Mucosa of gallbladder (tissue), 1 donor: Measurements from ENCODE around the gene GNAI2. TPM values are rescaled to one million over a fixed set of nuclear protein-coding genes. Genes with fewer than 3 reads are reported as not detected.
A peak's percentile ranks its signal among the peaks of the same experiment; 100 is the strongest.

Experiments
- DNase-seq: peaks from one replicate; pipeline ENCODE4 v3.0.0-alpha.2; 2020; ENCODE audit warnings: low spot score
- total RNA-seq: library from RNA; stranded (reverse); gene quantifications from one replicate; pipeline ENCODE4 v1.2.1, GENCODE V29; 2021
- donor health status: DM: no; HTN: no; CAD: no.

Gene GNAI2
- total RNA-seq, 1 donor from 2014 or later, result 261 TPM

- no peak for DNase-seq
Measured at GRCh38 chr3:50297896-50298725, 62.1 kb downstream of the GNAI2 start.

- peak; percentile 100 for DNase-seq
Measured at GRCh38 chr3:50298836-50299637, 63.0 kb downstream of the GNAI2 start, which contains the start of the genes HYAL3 and NAA80. HYAL3 (minus strand) TSS chr3:50299405; CDS start chr3:50295602, 3,803 bp downstream. NAA80 (minus strand) TSS chr3:50299405; CDS start chr3:50297463, 1,942 bp downstream.

GRCh38 chr3:50299638-50299928 lies 63.6 kb downstream of the GNAI2 start:
- no peak for DNase-seq

GRCh38 chr3:50299929-50300680 lies 64.1 kb downstream of the GNAI2 start:
- no peak for DNase-seq

GRCh38 chr3:50300681-50301254 lies 64.8 kb downstream of the GNAI2 start:
- DNase-seq, result no peak

GRCh38 chr3:50302095-50303012 lies 66.3 kb downstream of the GNAI2 start:
- no peak for DNase-seq

- DNase-seq, result peak; percentile 79
Measured at GRCh38 chr3:50303013-50303815, 67.2 kb downstream of the GNAI2 start, which contains the start of gene HYAL1. HYAL1 (minus strand) TSS chr3:50303574; CDS start chr3:50302956, 618 bp downstream.

GRCh38 chr3:50304601-50305000 lies 68.6 kb downstream of the GNAI2 start:
- no peak for DNase-seq

Other genes with a start within 250 kb of the GNAI2 start
- 132 TPM for gene RBM5, start 147.3 kb upstream of the GNAI2 start, total RNA-seq
- 34.1 TPM for gene SEMA3F, start 80.9 kb upstream of the GNAI2 start, total RNA-seq
- not detected for gene GNAT1, start 44.6 kb upstream of the GNAI2 start, total RNA-seq
- 2.2 TPM for gene SLC38A3, start 30.9 kb upstream of the GNAI2 start, total RNA-seq
- gene SEMA3B, start 32.9 kb downstream of the GNAI2 start, total RNA-seq, result 87.0 TPM
- 0.95 TPM for gene LSMEM2, start 42.9 kb downstream of the GNAI2 start, total RNA-seq
- gene IFRD2, start 56.2 kb downstream of the GNAI2 start, total RNA-seq, result 74.8 TPM
- gene HYAL3, start 63.2 kb downstream of the GNAI2 start, total RNA-seq, result 7.8 TPM
- 12.7 TPM for gene NAA80, start 63.2 kb downstream of the GNAI2 start, total RNA-seq
- gene HYAL1, start 67.4 kb downstream of the GNAI2 start, total RNA-seq, result 82.4 TPM
- gene HYAL2, start 86.5 kb downstream of the GNAI2 start, total RNA-seq, result 84.6 TPM
- 42.5 TPM for gene TUSC2, start 92.0 kb downstream of the GNAI2 start, total RNA-seq
- gene RASSF1, start 104.6 kb downstream of the GNAI2 start, total RNA-seq, result 27.5 TPM
- 2.2 TPM for gene ZMYND10, start 109.5 kb downstream of the GNAI2 start, total RNA-seq
- gene NPRL2, start 114.6 kb downstream of the GNAI2 start, total RNA-seq, result 26.7 TPM
- gene CYB561D2, start 114.7 kb downstream of the GNAI2 start, total RNA-seq, result 35.4 TPM
- gene TMEM115, start 123.3 kb downstream of the GNAI2 start, total RNA-seq, result 57.5 TPM